GM19467 (cell line): Measurements from ENCODE around the gene CDH13.

Experiments
- ATAC-seq: cut with Tn5 transposase; IDR thresholded peaks from one replicate; pipeline ENCODE4 v1.9.1; 2021; ENCODE audit warnings: mild to moderate bottlenecking, moderate library complexity; ENCODE audit not compliant: unreplicated experiment

The CDH13 gene

DNA sequence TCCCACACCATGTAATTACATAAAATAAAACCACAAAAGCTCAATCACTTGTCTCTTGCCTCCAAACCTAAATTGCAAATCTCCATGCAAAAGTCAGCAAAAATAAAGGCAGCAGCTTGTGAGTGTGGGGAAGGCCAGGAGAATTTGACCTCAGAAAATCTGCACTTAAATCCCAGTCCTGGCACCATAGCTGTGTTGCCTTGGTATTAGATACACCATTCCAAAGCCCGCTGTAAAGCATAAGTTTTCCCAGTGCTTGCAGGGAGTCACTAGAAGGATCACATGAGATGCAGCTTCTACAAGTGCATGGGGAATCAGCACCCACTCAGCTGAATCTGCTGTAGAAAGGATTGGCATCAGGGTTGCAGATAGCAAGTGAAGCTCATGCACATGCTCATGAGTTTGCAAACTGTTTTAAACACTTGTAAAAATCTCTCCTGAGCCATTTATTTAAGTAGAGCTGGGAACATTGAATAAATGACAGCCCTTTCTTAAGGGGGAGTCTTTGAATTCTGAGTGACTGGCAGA lies 686.0 kb downstream of the CDH13 start:
- ATAC-seq, result no peak

DNA sequence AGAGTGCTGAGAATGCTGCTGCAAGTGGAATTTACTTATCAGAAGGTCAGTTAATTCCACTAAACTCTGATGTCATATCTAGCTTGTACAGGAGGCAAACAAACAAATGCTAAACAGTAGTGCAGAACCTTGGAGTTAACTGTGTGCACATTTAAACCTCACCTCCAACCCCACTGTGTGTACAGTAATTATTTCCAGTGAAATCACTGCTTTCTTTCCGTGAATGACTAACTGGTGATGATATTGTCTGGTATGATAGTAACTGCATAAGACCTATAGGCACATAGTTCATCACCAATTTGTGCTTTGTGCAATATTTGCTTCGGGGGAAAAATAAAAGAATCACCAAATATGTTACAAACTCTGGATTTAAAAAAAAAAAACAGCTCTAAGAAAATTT lies 688.5 kb downstream of the CDH13 start:
- no peak for ATAC-seq

DNA sequence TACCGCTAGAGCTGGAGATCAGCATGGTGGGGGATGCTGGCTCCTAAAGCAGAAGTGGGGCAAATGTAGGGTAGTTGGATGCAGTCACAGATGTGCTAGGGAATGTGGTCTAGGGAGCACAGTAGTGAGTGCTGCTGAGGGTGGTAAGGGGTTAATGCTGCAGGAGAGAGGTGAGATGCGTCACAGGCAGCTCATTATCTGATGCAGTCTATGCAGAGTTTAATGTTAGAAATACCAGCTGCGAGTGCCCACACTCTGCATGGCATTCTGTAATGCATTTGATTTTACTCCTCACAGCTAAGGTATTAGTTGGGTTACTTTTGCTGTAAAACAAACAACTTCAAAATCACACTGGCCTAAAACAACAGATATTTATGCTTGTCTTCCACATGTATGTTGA lies 689.7 kb downstream of the CDH13 start:
- no peak for ATAC-seq

DNA sequence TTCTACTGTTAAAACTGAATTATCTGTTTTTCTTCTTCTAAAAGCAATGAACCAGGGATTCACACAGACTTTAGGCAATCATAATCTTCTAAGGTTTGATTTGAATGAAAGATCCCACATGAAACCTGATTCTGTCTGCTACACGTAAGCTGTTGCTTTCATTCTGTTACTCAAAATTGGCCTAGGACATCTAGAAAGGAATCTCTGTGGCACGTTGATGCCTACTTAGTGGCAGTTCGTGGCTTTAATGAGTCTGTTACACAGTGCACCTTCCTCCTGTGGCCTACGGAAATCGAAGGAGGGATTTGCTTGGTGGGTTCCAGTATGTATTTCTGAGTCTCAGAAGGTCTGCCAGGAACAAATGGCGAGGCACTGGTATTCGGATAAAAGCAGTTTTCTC lies 691.6 kb downstream of the CDH13 start:
- no peak for ATAC-seq

DNA sequence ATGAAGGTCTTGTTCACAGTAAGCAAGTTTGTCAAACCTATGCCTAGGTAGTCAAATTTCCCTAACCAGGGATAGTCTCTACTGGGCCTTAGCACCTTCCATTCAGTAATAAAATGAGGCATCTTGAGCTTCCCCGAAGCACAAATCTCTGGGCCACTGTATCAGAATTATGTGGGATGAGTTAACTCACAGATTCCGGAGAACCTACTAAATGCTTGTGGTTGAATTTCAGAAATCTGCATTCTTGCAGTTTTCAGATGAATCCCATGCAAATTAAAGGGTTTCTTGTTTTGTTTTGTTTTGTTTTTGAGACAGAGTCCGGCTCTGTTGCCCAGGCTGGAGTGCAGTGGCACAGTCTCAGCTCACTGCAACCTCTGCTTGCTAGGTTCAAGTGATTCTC lies 702.2 kb downstream of the CDH13 start:
- no peak for ATAC-seq

DNA sequence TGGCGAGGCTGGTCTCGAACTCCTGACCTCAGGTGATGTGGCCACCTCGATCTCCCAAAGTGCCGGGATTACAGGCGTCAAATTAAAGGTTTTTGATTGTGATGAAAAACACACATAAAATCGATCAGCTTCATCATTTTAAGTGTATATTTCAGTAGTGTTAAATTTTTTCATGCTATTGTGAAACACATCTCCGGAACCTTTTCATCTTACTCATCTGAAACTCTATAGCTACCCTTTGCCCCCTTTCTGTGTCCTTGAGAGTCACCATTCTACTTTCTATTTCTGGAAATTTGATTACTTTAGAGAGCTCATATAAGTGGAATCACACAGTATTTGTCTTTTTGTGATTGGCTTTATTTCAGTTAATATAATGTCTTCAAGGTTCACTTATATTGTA lies 702.7 kb downstream of the CDH13 start:
- no peak for ATAC-seq

DNA sequence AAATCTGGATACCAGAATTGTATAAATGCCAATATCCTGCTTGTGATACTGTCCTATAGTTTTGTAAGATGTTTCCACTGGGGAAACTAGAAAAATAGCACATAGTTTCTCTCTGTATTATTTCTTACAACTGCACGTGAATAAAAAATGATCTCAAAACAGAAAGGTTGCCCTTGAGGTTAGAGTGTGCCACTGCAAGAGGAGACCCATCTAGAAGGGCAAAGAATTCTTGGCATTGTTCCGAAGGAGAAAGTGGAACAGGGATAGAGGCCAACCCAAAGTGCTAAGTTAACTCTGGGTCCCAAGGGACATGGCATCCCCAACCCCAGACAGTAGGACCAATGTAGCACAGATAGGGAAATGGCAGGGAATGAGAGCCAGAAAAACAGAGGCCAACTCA lies 703.5 kb downstream of the CDH13 start:
- ATAC-seq, result no peak

DNA sequence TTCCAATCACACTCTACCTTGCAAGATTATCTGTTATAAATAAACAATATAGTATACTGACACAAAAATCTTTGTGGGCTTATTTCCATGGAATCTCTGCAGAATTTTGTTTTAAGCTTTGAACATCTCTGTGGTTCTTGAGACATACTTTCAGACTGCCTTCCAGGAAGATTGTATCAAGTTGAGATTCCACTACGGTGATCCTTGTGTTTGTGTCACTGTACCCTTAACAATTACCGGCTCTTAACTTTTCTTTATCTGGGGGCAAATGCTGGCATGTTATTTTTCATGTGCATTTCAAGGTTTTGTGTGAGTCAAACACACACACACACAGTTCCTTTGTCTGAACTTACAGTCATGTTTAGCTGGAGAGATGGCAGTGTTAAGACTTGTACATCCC lies 708.3 kb downstream of the CDH13 start:
- ATAC-seq, result no peak

DNA sequence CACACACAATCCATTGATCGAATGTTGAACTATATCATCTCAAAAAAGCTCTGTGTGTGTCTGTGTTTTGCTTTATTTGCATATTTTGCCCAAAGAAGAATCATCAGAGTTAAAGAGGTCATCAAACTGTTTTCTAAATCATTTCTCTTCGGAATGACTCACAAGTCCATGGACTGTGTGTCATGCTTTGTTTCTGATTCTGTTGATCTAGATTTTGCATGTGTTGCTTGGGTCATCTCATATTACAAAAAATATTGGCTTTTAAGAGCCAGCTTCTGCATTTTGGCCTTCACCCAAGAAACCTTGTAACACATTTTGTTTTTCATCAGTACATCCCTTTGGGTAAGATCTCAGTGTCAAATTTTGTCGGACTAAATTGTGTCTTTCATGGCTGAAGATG lies 709.8 kb downstream of the CDH13 start:
- no peak for ATAC-seq

DNA sequence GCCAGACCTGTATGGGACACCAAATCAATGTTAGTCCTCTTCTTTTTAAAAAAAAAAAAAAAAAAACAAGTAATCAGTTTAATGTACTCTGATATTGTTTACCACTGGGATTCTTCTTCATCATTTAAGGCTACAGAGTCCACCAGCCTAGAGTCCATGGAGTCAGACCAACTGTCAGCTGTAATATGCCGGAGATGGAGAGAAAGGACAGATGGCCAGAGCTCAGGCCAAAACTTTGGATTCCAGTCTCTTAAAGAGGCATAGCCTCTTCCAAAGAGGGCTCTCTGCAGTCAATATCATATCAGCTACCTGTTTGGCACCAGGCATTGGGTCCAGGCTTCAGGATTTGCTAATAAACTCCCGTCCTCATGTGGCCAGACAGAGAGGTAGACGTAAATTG lies 711.4 kb downstream of the CDH13 start:
- no peak for ATAC-seq

DNA sequence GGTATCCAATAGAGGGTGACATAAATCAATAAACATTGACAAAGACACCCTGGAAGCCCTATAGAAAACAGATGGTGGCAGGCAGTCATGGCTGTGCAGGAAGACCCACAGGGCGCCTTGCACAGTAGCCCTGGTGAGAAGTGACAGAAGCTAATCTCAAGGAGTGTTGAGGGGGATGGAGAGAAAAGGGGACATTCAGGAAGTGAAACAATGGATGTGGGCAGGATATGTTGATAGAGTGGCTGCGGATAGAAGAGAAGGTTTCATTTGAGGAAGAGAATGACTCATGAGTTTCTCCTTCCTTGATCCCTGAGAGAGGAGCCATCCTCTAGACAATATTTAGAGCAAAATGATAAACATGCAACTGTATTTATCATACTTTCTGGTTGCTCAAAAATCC lies 712.2 kb downstream of the CDH13 start:
- ATAC-seq, result no peak

DNA sequence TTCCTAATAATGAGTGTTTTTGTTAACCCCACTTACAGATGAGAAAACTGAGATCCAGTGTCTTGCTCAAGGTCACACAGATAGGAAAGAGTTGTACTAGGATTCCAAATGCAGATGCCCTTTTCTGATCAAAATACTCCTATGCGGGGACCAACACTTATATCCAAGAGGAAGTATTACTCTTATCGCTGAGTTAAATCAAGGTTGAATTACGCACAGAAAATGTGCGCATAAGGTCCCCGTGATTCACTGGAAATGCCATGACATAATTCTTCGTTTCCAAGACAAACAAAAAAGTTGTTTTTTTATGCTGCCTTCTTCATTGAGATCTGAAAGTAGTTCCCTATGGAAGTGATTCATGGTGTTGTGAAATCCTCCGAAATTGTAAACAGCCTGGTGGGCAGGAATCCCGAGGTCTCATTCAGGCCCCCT lies 717.2 kb downstream of the CDH13 start:
- ATAC-seq, result no peak

DNA sequence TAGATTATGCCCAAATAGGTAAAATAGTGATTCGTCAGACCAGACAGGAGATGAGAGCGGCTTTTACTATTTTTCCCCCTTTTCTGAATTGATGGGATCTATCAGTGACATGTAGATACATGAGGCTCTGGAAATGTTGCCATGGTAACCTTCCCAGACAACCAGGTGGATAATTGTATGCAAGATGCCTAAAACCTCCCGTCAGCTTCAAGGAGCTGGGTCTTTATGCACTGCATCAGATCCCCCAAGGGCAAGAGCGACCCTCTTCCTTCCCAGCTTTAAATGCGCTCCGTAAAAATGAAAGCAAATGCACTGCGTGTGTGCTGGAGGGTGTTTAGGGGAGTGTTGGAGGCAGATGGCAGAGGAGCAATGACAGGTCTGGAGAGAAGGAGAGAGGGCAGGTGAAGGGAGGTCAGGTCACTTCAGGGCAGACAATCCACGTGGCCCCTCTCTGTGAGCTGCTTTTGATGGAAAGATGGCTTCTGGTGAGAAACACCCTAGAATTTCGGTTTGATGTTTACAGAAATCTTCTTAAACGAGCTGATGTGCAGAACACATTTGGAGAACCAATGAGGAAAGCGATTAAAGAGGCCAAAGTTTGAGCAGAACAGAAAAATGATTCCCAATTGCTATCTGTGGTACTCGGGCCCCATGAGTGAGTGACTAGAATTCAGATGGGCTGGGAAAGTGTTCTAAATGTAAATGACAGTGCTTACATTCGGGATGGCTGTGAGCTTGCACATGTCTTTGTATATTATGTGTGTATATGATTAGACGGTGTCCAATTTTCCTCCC lies 719.3 kb downstream of the CDH13 start:
- no peak for ATAC-seq

DNA sequence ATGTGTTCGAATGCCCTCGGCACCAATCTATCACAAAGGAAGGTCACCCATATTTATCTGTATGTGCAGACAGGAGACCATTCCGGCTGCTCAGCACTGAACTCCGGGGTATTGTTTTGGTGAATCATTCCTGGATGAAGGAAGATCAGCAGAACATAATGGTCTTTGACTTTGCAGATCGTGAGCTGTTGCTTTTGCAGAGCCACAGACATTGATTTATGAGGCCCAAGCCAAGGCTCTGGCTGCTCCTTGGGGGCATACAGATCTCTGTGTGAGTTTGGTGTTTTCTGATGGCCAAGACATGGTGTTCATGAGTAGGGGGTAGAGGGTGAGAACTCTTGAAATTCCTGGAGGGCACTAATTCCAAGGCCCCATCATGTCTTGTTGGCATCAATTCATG lies 722.2 kb downstream of the CDH13 start:
- no peak for ATAC-seq

DNA sequence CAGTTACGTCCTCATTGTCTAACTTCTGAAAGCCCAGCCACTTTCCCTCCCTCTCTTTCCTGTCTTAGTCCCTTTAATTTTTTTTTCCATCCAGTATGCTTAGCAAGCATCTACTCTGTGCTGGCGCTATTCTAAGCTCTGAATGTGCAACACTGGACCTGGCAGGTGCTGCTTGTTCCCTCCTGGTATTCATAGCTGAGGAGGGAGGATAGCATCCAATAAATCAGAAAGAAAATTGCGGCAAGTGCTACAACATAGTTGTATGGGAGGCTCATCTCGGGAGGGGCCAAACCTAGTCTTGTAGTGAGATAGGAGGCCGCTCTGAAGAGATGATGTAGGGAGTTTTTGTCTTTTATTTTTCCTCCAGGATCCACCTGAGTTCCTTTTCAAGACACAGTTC lies 723.7 kb downstream of the CDH13 start:
- no peak for ATAC-seq

DNA sequence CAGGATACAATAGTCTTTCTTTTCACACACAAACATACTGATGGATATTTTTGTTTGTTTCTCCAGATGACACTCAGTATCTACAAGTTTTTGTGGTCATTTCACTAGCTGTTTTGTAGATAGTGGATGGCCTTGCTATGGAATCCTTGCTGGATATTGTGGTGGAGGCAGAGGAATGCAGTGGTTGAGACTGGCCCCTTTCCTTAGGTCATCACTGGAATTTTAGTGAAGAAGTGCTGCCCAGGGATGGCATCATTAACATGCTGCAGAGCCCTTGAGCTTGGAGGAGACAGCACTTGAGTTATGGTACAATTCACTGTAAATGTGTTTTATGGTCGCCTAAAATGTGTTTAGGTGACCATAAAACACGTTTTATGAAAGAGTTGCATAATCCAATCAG lies 725.1 kb downstream of the CDH13 start:
- no peak for ATAC-seq

DNA sequence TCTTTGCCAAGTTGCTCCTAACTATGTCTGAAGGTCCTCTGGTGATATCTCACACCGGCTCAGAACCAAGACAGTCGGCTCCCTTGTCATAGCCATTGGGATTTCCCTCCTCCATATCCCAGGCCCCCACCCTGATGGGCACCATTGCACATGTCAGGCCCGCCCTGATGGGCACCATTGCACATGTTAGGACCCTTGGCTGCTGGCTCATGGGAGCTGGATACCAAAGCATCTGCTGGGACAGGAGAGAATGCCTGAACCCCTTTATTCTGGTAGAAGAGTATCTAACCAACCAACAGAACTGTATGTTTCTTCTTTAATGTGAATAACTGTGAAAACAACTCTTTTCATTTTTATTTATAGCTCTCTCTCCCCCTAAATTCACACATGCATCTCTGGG lies 726.5 kb downstream of the CDH13 start:
- ATAC-seq, result no peak

DNA sequence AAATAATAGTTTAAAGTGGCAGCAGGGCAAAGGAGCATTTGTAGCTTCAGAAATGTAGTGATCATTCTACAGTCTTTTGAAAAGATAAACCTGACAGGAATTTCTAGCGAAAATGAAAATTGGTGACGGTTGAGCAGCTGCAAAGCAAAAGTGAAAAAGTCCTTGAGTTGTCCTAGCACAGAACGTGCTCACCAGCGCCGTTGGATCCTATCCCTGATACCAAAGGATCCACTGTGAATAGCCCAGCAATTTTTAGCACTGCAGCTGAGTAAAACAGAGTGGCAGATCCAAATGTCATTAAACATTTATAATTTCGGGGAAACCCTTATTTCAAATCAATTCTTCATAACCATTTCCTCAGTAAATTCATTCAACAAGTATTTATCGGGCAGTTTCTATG lies 727.2 kb downstream of the CDH13 start:
- no peak for ATAC-seq

DNA sequence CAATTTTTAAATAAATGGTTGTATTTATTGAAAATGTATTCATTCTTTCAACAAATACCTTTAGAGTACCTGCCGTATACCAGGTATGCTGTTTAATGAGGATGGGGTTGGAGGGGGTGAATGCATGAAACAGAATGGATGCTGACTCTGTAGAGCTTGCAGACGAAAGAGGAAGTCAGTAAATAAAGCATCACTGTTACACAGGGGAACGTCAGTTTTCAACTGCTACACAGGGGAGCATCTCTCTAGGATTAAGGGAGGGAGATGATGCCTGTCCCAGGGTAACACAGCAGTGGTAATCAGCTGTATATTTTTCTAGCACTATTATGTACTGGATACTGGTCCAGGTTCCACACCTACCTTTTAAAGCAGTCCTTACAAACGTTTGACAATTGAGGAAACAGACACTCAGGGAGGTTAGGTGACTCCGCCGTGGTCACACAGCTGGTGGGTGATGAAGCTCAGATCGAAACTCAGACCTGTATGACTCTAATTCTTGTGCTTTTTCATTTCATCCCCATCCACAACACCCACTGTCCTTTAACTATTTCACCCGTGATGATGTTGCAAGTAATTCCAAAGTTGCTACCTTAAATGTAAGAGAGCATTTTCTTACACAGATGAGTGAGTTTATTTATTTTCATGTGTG lies 728.9 kb downstream of the CDH13 start:
- ATAC-seq, result no peak

DNA sequence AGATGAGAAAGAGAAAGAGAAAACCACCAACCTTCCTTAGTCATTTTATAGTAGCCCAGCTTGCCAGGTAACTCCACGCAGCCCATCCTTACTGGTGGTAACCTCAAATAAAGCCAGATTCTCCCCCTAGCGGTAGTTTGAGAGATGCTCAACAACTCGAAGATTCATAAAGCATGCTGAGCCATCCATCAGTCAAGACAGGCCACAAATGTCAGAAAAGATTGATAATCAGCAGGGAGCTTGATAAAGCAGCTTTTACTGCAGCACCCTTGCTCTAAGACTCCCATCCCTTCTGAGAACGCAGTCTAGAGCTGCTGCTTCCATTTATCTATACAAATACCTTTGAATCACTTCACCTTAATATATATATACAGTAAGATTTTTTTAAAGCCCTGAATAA lies 729.5 kb downstream of the CDH13 start:
- peak; percentile 82 for ATAC-seq

DNA sequence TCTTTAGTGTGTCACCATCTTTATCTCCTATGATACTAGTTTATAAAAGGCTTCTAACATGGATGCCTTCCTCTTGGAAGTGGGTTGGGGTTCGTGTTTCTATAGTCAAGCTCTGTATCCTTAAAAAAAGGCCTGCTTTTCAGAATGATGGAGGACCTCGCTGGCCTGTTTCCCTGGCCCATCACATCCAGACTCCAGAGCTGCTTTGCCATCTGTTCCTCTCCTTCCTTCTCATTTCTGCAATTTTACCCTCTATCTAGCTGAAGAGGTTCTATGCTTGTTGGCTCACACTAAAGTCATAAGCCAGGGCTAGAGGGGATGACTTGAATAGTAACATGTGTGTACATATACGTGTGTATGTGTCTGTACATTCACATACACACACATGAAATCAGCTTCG lies 730.2 kb downstream of the CDH13 start:
- ATAC-seq, result no peak

DNA sequence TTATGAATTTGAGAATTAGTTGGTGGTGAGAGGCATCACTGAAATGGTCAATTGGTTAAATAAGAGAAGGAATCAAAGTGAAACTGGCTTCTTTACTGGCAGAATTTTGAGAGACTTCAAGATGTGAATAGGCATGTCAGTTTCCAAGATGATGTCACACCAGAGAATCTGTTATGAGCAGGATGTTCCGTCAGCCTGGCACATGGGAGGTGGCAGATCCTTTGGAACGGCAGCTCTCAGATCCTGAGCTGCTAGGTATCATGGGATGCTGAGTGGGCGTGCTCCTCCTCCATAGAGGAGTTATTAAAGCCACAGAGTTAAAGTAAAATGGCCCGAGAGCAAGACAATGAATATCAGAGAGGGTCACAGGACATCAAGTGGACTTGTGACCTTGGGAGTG lies 736.8 kb downstream of the CDH13 start:
- no peak for ATAC-seq

DNA sequence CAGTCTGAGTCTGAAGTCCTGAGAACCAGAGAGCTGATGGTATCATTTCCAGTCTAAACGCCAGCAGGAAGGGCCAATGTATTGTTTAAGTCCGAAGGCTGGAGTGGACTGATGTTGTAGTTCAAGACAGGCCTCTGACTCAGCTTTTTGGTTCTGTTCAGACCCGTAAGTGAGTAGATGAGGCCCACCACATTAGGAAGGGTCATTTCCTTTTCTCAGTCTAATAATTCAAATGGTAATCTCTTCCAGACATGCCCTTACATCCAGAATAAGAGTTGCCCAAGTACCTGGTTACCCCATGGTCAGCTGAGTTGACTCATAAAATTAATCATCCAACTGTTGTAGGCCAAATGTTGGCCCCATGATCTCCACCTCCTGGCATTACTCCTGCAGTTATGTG lies 738.4 kb downstream of the CDH13 start:
- no peak for ATAC-seq
